LNCAP (cell line): Measurements from ENCODE around the gene SMIM35.

Experiments used
- TF ChIP-seq, protein P1 (sequence below): fragments of 450-650 bp; IDR thresholded peaks from 2 replicates; pipeline ENCODE4 v1.5.1; 2017; ENCODE audit warnings: mild to moderate bottlenecking

SMIM35 gene

DNA sequence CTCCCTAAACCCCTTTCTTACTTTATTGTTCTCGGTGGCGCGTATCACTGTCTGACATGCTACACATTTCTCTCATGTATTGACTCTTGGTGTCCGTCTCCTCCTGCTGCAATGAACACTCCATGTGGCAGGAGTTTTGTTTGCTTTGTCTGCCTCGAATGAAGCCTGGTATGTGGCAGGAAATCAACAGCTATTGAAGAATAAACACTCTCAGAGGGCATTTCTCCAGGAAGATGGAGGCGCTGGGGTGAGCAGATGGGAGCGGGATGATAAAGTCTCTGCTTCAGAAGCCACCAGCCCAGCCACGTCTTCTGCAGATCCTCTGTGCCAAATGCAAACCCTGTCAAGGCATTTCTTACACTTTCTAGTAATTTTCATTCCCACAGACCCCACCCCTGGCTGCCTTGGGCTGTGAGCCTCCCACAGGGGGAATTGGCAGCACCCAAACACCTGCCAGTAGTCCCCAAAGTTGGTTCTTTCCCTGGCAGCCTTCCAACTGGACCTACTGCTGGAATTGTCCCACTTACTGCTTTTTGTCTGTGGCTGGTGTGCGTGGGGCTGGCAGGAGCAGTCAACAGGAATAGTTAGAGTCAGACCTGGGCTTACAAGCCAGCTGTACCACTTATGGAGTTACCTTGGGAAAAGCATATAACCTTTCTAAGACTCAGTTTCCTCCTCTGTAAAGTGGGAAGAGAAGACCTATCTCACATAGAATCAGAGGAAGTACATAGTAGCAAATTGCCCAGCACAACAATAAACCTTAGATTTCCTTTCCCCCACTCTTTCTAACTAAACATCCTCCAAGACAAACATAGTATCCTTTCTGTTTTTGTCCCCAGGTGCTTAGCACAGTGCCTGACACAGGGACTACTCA lies 113.9 kb downstream of the SMIM35 start:
- TF ChIP-seq, protein P1, sequence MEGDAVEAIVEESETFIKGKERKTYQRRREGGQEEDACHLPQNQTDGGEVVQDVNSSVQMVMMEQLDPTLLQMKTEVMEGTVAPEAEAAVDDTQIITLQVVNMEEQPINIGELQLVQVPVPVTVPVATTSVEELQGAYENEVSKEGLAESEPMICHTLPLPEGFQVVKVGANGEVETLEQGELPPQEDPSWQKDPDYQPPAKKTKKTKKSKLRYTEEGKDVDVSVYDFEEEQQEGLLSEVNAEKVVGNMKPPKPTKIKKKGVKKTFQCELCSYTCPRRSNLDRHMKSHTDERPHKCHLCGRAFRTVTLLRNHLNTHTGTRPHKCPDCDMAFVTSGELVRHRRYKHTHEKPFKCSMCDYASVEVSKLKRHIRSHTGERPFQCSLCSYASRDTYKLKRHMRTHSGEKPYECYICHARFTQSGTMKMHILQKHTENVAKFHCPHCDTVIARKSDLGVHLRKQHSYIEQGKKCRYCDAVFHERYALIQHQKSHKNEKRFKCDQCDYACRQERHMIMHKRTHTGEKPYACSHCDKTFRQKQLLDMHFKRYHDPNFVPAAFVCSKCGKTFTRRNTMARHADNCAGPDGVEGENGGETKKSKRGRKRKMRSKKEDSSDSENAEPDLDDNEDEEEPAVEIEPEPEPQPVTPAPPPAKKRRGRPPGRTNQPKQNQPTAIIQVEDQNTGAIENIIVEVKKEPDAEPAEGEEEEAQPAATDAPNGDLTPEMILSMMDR, result no peak

DNA sequence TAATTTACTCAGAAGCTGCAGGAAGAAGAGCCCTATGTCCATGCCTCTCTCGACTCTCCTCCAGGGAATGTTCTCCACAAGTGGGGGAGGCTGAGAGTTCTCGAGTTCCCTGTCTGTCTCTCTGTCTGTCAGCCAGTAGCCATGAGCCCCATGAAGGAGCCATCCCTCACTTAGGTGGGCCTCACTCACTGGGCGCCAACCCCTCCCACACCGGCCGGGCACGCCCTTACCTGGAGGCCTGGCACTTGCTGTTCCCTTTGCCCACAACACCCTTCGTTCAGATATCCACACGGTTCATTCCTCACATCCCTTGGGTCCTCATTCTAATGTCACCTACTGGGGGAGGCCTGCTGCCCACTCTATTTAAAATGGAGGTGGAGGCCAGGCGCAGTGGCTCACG lies 114.7 kb downstream of the SMIM35 start:
- TF ChIP-seq, protein P1, result no peak

DNA sequence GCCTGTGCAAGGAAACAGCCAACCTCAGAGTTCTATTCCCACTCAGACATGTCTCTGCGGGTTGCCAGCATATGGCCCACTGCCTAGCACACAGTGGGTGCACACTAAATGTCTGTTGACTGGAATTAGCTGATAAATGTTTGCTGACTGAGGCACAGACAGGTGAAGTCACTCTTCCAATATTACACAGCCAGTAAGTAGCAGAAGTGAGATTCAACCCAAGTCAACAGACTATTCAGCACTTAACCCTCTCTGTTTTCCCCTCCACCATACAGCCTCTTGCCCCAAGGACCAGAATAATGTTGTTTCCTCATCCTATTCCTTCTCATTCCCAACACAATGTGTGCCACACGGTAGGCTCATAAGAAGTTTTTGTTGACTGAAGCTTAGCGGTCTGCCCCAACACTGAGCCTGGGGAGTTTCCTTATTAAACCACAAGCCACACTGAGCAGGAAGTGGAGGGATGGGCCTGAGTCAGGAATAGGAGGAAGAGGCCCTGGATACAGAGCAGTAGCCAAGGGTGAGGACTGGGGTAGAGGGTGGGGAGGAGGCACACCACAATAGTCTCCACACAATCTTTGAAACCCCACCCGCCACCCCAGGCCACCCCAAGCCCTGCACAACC lies 116.3 kb downstream of the SMIM35 start:
- TF ChIP-seq, protein P1, result no peak

DNA sequence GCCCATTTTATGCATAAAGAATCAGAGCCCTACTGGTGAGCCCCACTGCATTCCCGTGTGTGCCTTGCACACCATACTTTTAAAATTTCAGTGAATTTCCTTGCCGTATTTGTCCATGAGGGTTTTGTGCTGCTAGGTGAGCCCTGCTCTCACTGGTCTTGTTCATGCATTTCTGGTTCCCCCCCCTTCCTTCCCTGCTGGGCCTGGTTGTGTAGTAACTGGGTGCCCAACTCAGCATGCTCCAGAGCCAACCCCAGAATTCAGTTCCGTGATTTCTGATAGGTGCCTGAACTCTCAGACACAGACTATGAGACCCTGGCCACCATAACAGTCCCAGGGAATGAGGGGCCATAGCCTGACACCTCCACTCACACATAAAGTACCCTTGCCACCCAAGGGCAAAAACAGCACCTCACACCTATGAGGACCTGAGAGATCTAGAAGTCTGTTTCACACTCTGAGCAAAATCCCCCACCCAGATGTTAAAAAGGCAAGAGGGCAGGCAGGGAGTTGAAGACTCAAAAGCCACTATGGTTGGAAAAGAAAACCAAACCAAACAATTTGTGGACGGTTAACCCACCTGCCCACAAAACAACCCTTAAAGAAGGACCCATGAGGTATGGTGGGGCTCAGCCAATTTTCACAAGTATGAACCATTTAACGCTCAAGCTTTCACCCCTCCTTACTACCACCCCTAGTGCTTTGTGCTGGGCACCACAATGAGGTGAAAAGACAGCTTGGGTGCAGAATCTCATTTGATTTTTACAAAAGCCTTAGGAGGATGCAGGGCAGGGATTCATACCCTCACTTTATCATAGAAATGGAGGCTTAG lies 117.4 kb downstream of the SMIM35 start:
- TF ChIP-seq, protein P1, result no peak

DNA sequence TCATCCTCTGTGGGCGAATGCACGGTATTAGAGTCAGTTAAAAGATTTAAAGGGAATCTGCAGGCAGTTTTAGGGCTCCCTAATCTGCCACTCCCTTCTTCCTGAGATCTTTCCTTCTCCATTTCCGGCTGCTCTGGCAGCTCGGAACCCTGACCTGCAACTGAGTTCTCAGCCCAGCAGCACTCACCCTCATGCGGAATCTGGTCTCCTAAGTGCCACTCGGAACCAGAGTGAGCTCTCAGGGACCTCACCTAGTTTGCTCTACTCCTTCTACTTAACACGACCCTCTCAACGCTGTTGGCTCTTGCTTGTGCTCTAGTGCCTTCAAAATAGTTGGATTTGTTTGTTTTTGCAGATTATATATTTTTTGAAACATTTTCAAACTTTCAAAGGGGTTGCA lies 119.9 kb downstream of the SMIM35 start:
- TF ChIP-seq, protein P1, result no peak

DNA sequence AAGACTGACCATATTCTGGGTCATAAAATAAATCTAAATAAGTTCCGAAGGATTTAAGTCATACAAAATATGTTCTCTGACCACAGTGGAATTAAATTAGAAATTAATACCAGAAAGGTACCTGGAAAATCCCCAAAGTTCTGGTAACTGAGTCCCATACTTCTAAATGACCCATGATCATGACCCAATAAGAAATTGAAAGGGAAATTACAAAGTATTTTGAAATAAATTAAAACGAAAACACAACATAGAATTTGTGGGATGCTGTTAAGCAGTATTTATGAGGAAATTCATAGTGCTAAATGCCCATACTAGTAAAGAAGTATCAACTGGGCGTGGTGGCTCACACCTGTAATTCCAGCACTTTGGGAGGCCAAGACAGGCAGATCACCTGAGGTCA lies 123.9 kb downstream of the SMIM35 start:
- TF ChIP-seq, protein P1, result no peak

DNA sequence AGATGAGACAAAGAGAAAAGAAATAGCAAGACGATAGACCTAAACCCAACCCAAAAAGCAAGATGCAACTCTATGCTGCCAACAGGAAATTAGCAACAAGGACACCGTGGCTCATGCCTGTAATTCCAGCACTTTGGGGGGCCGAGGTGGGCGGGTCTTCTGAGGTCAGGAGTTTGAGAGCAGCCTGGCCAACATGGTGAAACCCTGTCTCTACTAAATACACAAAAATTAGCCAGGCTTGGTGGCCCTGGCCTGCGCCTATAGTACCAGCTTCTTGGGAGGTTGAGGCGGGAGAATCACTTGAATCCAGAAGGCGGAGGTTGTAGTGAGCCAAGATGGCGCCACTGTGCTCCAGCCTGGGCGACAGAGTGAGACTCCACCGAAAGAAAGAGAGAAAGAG lies 124.9 kb downstream of the SMIM35 start:
- TF ChIP-seq, protein P1, result no peak
